NCI-H446 treated with DMSO at 0.1 percent for 48 hours (cell line): ENCODE results near the gene AUTS2.

Experiments used
- DNase-seq: peaks from one replicate; lab custom pipeline; 2025; lab: John Stamatoyannopoulos, UW

Gene AUTS2

DNA sequence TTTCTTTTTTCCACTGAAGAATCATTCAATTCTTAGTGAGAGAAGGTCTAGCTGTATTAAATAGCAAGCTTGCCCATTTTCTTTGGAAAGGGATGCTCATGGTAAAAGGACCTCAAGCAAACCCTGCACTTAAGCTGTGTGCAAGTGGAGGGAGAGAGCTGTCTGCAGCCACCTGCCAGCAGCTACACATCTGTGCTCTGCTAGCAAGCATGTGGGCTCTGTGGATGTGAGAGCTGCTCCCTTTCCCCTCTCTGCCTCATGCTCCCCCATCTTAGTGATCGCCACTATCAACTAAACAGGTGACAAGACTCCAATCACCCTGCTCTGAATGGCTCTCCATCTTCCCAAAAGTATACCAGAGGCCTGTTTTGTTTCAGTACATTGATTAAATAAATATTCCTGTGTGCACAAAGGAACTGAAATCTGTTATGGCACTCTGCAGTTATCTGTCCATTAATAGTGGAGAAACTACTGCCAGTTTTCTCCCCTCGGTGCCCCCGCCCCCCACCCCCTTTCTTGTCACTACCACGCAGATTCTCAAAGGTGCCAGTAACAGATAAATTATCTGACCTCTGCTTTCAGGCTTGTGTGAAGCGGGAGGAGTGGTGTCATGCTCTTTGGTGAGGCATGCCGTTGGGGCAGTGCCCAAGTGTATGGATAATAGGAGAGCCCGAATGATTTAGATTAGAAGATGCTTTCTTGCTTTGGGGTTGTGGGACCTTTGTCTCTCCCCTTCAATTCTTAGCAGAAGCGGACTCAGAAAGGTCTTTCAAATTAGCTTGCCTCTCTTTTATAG, 26.4 kb downstream of the AUTS2 start:
- no peak for DNase-seq

DNA sequence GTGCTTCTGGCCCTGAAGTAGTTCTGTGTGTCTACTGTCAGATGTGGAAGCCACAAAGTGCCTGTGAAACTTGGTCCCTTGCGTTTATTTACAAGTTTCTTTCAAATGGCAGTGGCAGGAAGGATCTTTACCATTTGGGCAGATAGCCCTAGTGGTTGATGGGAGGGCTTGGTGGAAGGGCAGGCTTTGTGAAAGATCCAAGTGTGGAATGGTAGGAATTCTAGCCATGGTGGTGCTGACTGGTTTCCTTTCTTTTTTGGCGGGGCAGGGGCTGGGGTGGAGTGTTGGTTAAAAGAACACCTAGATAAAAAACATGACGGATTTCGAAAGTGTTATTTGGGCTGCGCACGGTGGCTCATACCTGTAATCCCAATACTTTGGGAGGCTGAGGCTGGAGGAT, 27.0 kb downstream of the AUTS2 start:
- no peak for DNase-seq

DNA sequence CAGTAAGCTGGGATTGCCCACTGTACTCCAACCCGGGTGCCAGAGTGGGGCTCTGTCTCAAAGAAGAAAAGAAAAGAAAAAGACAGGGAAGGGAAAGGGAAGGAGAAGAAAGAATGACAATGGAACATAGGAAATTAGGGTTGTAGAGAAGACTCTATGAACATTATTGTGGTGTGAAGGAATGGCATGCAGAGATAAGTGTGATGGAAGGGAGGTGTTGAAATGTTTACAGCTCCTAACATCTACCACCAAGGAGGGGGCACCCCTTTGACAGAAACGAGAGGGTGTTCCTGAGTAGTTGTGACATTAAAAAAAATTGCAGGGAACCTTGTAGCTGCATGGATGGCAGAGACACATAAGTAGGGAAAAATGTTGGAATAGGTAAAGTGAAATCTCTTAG, 27.5 kb downstream of the AUTS2 start:
- DNase-seq, result no peak

DNA sequence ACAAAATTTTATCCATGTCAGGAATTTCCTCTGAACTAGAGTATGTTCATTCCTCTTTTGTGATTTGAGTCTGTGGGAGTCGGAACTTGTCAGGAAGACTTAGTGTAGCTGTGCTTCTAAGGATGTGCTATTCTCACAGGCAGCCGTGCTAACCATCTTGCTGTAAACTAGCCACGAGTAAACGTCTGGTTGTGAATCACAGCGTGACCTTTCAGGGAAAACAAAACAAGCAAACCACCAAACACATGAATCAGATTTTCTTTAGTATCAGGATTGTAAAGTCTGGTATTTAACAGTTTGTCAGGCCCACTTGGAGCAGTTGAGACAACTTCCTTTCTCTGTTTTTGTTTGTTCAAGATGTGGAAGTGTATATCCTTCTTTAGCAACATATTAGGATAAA, 32.0 kb downstream of the AUTS2 start:
- no peak for DNase-seq

DNA sequence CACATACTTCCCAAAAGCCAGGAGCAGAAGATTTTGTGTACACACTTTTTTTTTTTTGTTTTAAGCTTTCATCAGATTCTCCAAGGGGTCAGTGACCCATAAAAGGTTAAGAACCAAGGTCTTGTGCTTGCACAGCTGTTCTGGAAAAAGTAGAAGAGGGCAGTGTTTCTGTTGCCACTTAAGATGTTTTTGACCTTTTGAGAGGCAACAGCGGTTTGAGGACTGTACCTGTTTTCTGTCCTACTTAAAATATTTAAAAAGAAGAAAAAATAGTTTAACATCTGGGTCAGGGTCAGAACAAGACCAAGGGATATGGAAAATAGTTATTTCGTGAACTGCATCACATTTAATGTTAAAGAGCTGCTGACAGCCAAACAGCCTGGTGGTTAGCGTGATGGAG, 32.9 kb downstream of the AUTS2 start:
- no peak for DNase-seq

DNA sequence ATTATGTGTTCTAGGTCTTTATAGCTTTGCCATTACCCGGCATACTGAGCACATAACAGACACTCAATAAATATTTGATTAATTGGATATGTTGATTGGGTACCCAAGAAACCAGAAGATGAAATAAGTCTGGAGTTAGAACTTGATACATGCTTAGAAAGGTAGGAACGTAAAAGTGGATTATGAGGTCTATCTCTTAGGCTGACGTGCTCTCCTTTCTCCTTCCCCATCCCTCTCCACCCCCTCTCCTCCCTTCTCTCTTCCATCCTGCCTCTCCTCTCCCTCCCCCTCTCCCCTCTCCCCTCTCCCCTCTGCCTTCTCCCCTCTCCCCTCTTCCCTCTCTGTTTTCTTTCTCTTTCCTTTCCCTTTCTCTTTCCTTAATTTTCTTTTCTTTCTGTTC, 34.0 kb downstream of the AUTS2 start:
- no peak for DNase-seq

DNA sequence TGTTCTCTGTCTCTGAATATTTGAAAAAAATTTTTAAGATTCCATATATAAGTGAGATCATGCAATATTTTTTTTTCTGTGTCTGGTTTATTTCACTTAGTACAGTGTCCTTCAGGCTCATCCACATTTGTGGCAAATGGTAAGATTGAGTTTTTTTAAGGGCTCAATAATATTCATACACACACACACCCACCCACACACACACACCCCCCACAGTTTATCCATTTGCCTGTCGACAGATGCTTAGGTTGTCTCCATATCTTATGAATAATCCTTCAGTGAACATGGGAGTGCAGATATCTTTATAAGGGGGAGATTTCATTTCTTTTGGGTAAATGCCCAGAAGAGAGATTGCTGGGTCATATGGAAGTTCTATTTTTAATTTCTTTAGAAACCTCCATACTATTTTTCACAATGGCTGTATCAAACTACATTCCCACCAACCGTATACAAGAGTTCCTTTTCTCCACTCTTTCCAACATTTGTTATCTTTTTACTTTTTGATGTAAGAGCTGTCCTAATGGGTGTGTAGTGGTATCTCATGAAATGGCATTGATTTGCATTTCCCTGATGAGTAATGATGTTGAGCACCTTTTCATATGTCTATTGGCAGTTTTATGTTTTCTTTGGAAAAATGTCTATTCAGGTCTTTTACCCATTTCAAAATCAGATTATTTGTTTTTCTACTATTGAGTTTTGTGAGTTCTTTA, 35.0 kb downstream of the AUTS2 start:
- DNase-seq, result no peak

DNA sequence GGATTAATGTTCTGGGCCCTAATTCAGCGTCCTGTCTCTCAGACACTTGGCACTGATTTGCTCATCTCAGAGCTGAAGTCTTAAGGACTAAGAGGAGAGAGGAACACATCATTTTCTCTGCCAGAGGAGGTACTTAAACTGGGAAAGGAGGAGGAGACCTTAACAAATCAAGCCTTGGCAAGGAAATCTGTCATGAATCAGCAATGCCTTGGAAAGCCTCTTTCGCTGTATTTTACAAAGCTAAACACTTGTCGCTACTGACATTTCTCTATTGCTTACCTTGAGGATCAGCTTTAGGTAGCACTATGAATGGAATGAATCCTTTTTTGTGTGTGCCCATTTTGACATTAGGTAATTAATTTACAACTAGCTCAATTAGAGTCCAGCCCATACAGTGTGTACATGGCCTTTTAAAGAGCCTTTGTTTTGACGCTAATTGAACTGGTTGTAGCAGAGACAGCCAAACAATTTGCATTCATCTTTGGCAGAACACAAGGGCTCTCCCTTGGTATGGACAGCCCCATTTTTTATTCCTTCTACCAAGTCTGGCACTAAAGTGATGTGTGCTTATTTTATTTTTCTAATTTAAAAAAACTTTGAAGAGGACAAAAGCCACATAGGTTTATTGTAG, 37.4 kb downstream of the AUTS2 start:
- no peak for DNase-seq

DNA sequence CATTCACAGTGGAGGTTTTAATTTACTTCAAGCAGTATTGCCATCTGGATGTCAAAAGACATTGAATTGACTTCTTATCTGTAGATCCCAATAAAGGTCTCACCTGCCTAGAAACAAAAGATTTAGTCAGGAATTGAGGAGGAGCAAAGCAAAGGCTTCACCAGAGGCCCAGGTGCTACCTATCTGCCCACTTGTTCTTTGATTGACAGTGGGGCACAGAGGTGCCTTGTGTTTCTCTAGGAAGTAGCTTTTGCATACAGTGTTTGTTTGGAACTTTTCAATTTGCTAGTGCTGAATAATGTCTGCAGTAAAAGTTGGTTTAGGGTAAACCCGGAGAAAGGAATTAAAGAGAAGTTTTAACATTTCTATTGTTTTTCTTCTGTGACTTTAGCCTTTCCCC, 40.4 kb downstream of the AUTS2 start:
- no peak for DNase-seq

DNA sequence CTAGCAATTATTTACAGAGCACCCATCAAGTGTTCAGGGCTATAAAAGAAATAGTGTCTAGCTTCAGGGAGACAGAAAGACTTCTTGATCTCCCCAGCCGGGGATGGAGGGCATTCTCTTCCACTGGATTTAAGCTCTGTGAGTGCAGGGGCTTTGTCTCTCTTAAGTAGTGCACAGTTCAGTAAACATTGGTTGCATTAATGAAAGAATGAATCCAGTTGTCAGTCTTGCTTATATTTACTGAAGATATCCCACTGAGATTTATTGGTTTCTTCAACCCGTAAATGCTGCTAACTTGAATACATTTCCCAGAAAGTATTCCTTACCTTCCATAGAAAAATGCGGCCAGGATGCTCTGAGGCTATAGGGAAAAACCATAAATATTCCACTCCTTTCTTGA, 41.9 kb downstream of the AUTS2 start:
- no peak for DNase-seq

DNA sequence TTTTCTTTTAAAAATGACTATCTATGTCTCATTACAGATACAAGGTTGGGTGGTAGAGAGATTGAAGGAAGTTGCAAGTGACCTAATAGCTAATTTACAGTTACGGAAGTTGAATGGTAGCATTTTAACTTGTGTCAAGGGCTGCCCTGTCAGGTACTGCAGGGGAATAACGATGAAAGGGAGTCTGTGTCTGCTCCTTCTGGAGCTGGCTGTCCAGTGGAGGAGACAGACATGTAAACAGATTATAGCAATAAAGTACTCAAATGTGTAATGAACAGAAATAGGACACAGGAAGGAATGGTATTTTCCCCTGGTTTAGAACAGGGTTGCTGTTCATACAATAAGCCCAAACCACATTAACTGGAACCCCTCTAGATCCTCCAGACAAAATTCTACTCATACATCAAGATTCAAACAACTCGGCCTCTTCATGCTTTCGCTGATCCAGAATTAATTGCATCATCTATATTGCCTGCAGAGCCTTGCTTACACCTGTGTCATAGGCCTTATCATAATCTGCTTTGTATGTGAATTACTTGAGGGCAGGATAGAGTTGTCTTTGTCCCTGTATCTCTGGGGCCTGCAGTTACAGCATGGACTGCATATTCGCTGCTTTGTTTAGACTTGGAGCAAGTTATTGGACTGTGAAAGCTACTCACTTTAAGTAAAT, 42.8 kb downstream of the AUTS2 start:
- no peak for DNase-seq

DNA sequence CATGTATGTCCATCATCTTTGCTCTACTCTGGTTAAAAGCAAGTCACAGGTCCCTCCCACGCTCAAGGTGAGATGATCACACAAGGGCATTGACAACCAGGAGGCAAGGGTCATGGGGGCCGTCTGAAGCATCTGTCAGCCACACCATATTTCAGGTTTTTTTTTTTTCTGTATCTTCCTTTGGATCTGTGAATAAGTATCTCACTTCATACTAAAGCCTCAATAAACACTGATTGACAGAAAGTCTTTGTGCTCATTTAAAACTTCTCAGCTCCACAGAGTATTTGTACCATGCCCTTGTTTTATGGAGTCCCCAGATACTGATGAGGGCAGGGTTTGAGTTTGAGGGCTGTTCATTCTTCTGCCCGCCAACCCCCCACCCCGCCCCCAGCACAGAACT, 45.0 kb downstream of the AUTS2 start:
- DNase-seq, result no peak

DNA sequence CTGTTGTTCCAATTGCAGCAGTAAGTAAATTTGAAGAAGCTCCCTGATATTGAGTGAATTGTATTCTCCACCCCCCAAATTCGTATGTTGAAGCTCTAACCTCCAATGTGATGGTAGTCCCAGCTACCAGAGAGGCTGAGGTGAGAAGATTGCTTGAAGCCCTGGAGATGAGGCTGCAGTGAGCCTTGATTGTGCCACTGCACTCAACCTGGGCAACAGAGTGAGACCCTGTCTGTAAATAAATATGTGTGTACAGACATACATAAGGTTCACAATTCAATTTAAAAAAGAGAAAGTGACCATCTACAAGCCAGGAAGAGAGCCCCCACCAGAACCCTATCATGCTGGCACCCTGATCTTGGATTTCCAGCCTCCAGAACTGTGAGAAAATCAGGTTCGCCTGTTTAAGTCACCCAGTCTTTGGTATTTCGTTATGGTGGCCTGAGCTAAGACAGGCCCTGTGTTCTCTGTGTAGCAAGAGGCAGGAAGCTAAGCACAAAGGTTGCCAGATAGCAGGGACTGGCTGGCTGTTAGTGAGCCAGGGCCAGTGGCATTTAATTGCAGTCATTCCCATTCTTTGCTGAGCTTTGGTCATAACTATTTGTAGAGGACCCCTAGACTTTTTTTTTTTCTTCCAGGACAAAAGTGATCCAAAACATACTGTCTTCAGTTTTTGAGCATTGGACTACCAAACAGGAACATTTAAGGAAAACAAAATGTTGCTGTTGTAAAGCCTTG, 45.6 kb downstream of the AUTS2 start:
- DNase-seq, result no peak

DNA sequence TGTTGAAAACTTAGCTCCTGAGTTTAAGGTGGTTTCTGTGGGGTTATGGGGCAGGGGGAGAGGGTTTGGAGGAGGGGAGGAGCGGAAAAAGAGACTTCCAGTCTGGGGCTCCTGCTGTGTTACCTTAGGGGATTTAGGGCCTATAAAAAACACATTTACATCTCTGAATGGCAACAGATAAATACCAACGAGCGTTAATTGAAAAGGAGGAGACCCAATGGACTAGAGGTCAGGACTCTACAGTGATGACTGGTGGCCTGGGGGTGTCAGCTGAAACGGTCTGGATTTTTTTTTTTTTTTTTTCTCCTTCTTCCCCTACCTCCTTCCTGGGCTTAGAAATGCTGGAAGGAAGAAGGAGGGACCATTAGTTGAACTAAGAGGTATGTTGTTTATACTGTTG, 47.4 kb downstream of the AUTS2 start:
- no peak for DNase-seq

DNA sequence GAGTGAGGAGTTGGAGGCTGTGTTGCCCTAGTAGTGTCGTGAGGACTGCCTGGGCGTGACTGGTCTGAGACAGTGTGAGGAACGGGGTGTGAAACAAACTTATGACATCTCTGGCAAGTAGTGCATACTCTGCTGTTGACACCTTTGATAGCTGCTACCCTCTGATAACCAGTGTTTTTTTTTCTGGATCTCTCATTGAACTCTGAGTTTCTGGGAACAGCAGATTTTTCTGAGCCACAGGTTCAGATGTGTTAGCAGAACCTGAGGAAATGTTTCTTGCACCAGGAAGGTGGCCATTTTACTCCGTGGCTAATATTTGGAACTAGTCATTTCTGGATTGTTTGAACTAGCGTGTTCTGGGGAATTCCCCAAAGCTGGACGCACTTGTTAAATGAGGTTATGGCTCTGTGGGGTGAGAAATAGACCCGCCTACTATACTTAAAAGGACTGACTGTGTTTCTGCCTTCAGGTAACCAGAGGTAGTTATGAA, 52.9 kb downstream of the AUTS2 start:
- no peak for DNase-seq

DNA sequence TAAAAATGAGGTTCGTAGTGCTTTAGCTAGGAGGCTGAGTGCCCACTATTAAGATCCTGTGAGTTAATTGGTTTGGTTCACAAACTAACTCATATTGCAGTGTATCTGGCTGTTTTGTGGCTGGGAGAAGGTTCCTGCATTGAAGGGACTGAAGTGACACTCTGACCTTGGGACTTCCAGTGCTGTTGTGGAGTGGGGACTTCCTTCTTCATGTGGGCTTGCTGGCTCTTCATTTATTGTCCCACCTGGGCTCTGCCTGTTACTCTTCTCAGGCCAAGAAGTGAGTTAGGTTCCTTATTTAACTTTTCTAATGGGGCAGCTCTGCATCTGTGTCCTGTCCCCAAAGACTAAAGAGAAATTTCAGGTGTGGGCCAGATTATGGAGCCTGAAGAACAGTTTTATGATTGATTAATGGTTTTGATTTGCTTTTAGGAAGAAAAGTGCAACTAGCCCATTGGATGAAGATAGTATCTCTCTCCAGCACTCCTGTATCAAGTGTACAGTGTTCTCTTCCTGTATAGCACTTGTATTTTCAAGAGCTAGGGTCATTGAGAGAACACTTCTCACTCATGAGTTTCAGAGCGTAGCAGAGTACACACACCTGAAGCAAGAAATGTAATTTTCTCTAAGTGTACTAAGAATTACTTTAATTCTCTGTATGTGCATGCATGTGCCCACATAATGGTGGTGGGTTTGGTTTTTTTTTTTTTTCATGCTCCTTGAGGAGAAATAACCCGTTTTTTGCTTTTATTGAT, 54.8 kb downstream of the AUTS2 start:
- DNase-seq, result no peak

DNA sequence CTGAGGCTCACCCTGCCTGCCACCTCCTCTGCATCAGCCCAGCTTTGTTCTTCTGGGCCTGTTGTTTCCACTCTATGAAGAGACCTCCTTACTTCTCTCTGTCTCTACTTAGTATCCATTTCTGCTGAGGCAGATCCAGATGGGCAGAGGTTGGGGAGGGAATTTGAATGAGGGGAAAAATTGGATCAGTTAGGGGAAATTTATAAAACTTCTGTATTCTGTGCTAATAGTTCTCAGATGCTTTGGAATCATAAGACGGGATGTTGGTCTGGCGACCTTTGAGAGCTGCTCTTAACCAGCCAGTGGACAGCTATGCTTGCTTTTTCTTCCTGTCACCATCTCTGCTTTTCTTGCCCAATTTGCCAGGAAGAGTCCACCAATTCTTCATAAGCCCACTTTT, 55.5 kb downstream of the AUTS2 start:
- DNase-seq, result no peak

DNA sequence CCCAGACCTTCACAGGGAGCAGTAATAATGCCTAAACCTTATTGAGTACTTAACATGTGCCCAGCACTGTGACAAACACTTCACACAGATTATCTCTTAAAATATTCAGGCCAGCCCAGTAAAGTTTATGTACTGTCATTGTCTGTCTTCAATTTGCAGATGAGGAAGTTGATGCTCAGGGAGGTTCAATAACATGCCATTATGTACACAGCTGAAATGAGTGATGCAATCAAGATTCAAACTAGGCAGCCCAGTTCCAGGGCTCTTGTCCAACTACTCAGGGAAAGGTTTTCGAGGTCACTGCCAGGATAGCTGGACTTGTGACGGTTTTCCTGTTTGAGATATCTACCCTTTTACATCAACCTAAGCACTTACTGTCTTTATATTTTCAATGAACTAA, 56.1 kb downstream of the AUTS2 start:
- no peak for DNase-seq

DNA sequence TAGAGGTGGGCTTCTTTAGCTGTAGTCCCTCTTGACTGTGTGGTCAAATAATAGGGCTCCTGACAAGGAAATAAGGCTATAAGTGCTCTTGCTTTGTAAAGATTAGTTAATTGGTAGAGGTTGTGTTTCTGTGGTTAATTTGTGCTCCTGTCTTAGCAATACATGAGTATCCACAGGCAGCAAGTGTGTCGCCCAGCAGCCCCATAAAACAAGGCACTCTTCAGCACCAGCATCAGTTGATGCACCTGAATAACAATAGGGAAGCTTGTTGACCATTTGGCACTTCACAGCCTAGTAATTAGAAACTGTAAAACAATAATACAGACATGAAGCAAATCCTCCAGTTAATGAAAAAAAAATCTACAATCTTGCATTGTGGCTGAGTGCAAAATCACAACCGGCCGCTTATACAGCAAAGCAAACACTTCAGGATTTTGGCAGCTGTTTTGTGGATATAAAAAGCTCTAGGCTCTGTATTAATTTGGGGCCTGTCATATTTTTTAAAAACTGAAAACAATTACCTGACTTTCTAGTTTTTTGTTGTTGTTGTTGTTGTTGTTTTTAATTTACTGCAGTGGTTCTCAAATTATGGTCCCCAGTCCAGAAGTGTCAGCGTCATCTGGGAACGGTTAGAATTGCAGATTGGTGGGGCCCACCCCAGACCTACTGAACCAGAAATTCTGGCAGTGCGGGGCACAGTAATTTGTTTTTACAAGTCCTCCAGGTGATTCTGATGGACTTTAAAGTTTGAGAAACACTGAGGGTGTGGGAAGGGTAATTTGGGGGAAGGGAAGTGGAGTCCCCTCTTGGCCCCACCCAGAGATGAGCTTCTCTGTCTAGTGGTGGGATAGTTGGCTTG, 56.8 kb downstream of the AUTS2 start:
- DNase-seq, result no peak

DNA sequence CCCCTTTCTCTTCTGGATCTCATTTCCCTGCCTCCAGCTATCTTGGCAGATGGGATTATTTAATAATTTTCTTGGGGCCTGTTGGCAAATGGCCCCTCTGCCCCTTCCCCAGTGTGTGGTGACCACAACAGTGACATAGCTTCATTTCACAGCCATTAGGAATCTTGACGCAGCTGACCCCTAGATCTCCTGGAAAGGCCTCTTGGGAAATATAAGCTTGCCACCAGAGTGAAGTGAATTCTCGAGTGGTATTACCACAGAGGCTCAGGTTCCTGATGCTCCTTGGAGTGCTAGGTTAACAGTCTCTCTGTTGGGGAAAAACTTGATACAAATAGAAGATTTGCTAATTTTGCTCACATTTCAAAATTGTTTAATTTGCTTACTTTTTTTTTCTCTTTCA, 57.8 kb downstream of the AUTS2 start:
- no peak for DNase-seq
